ENCODE data around the gene CXCL1. TPM values are rescaled to one million over a fixed set of nuclear protein-coding genes. Genes with fewer than 3 reads are reported as not detected.
A peak's percentile ranks its signal among the peaks of the same experiment; 100 is the strongest.

The CXCL1 gene
- polyA plus RNA-seq, 3 donors: 1.7 to 4.4 (median 3.5) TPM

DNA sequence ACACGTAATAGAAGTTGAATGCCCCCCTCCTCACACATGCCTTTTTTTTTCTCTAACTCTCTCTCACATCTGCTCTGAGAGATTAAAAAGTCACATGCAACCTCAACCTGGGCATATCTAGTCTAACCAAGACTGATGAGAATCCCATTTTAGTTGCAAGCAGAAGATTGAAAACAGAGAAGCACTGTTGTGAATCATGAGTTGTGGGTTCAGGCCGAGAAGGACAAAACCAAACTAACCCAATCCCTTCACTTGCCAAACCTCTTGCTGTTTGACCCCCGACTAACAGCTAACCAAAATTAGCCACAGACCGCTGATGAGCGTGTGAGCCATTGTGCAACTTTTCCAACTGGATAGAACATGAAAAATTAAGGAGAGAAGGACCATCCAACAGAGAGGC lies 31.8 kb downstream of the CXCL1 start:
- intact Hi-C loops (cut with micrococcal nuclease): no loop called here
- Histone ChIP-seq H3K27ac (ENCODE audit: low read depth in 1 of 2, low read length in 2 of 2) (no peak overlapping the region), H3K27me3 (ENCODE audit: control insufficient read depth in 2 of 2, insufficient read depth in 2 of 2, low read length in 2 of 2) (no peaks in the 10 kb centered on the region), H3K4me2 (replicated peaks; ENCODE audit: extremely low read depth, low read length, poor library complexity, severe bottlenecking) (no peak overlapping the region), H4K20me1 (ENCODE audit: insufficient read depth, low read length) (no peaks in the 10 kb centered on the region), H3K9me3 (replicated peaks in 1 of 2; ENCODE audit: control insufficient read depth in 1 of 2, insufficient read depth in 1 of 2, low read length in 2 of 2) (no peaks in the 10 kb centered on the region), H3K79me2 (ENCODE audit: insufficient read depth, low read length) (no peaks in the 10 kb centered on the region), H3K4me1 (ENCODE audit: control insufficient read depth in 1 of 2, insufficient read depth in 2 of 2, low read length in 2 of 2) (peaks cover 4 to 5% of the 10 kb centered on the region in 2 donors), H3K4me3 (replicated peaks in 1 of 3; ENCODE audit: low read depth in 2 of 3, low read length in 3 of 3) (no peak overlapping the region), H3K9ac (ENCODE audit: insufficient read depth, low read length, poor library complexity, severe bottlenecking) (no peak overlapping the region), H3K36me3 (replicated peaks in 1 of 2; ENCODE audit: control insufficient read depth in 1 of 2, insufficient read depth in 2 of 2, low read length in 2 of 2) (no peaks in the 10 kb centered on the region), H2AFZ (ENCODE audit: insufficient read depth, low read depth, low read length, poor library complexity, severe bottlenecking) (no peak overlapping the region)
- DNase-seq: no peak
- 80% methylated on average over 1 of the region's 5 CpGs for WGBS (ENCODE audit: insufficient coverage)
- no peak overlapping the region for H3K4me3 Mint-ChIP-seq
- TF ChIP-seq, protein P1, sequence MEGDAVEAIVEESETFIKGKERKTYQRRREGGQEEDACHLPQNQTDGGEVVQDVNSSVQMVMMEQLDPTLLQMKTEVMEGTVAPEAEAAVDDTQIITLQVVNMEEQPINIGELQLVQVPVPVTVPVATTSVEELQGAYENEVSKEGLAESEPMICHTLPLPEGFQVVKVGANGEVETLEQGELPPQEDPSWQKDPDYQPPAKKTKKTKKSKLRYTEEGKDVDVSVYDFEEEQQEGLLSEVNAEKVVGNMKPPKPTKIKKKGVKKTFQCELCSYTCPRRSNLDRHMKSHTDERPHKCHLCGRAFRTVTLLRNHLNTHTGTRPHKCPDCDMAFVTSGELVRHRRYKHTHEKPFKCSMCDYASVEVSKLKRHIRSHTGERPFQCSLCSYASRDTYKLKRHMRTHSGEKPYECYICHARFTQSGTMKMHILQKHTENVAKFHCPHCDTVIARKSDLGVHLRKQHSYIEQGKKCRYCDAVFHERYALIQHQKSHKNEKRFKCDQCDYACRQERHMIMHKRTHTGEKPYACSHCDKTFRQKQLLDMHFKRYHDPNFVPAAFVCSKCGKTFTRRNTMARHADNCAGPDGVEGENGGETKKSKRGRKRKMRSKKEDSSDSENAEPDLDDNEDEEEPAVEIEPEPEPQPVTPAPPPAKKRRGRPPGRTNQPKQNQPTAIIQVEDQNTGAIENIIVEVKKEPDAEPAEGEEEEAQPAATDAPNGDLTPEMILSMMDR (IDR thresholded peaks at IDR 0.05): no peak
- H3K36me3 Mint-ChIP-seq: no peaks in the 10 kb centered on the region
- H3K27ac Mint-ChIP-seq: no peak overlapping the region
- peaks cover 18% of the 10 kb centered on the region for H3K4me1 Mint-ChIP-seq
- H3K9me3 Mint-ChIP-seq: peaks cover 0 to 2% (median 0%) of the 10 kb centered on the region in 7 donors
- peaks cover 0 to 2% (median 0%) of the 10 kb centered on the region in 3 donors for H3K27me3 Mint-ChIP-seq (ENCODE audit: low read depth in 3 of 3)

- WGBS (ENCODE audit: insufficient coverage): 86% methylated on average over 1 of the region's 1 CpG
- Histone ChIP-seq H4K20me1 (ENCODE audit: insufficient read depth, low read length) (no peaks in the 10 kb centered on the region), H2AFZ (ENCODE audit: insufficient read depth, low read depth, low read length, poor library complexity, severe bottlenecking) (no peak overlapping the region), H3K4me3 (replicated peaks in 1 of 3; ENCODE audit: low read depth in 2 of 3, low read length in 3 of 3) (no peak overlapping the region), H3K9ac (ENCODE audit: insufficient read depth, low read length, poor library complexity, severe bottlenecking) (no peak overlapping the region), H3K9me3 (replicated peaks in 1 of 2; ENCODE audit: control insufficient read depth in 1 of 2, insufficient read depth in 1 of 2, low read length in 2 of 2) (no peaks in the 10 kb centered on the region), H3K4me2 (replicated peaks; ENCODE audit: extremely low read depth, low read length, poor library complexity, severe bottlenecking) (no peak overlapping the region), H3K27me3 (ENCODE audit: control insufficient read depth in 2 of 2, insufficient read depth in 2 of 2, low read length in 2 of 2) (no peaks in the 10 kb centered on the region), H3K27ac (ENCODE audit: low read depth in 1 of 2, low read length in 2 of 2) (no peak overlapping the region), H3K79me2 (ENCODE audit: insufficient read depth, low read length) (no peaks in the 10 kb centered on the region), H3K4me1 (ENCODE audit: control insufficient read depth in 1 of 2, insufficient read depth in 2 of 2, low read length in 2 of 2) (peaks cover 4 to 5% of the 10 kb centered on the region in 2 donors), H3K36me3 (replicated peaks in 1 of 2; ENCODE audit: control insufficient read depth in 1 of 2, insufficient read depth in 2 of 2, low read length in 2 of 2) (no peaks in the 10 kb centered on the region)
- intact Hi-C loops (cut with micrococcal nuclease): no loop called here
- Mint-ChIP-seq H3K4me1 (peaks cover 21% of the 10 kb centered on the region), H3K27me3 (ENCODE audit: low read depth in 3 of 3) (peaks cover 0 to 2% (median 0%) of the 10 kb centered on the region in 3 donors), H3K36me3 (no peaks in the 10 kb centered on the region), H3K27ac (no peak overlapping the region), H3K9me3 (peaks cover 0 to 2% (median 0%) of the 10 kb centered on the region in 7 donors), H3K4me3 (no peak overlapping the region)
- DNase-seq: peak in 1 of 3 donors; percentile 38
- TF ChIP-seq, protein P1 (IDR thresholded peaks at IDR 0.05): no peak
Measured at GRCh38 chr4:73902038-73902637, 32.9 kb downstream of the CXCL1 start.
